CD4-positive, CD25-positive, alpha-beta regulatory T cell (primary cell): ENCODE data around the gene RUNX1. TPM values are rescaled to one million over a fixed set of nuclear protein-coding genes. Genes with fewer than 3 reads are reported as not detected.

Source experiments
- ATAC-seq, 2 donors: fragments of 150-1000 bp; cut with Tn5 transposase; one replicate each; pipeline ENCODE4 v1.10.0; 2021; ENCODE audit warnings: low read depth in 2 of 2, moderate number of reproducible peaks in 2 of 2, moderate library complexity in 1 of 2
- DNase-seq, 3 donors: peaks; one replicate each; pipeline versions ENCODE4 v3.0.0 to v3.0.0-alpha.2; 2012 to 2022; ENCODE audit warnings: mixed read lengths in 1 of 3
- H3K27ac ChIP-seq: one replicate; pipeline ENCODE4 v1.7.0; 2013; ENCODE audit warnings: mild to moderate bottlenecking, low read length; ENCODE audit not compliant: insufficient read depth, poor library complexity, severe bottlenecking
- H3K27me3 ChIP-seq: one replicate; pipeline ENCODE4 v1.7.0; 2013; ENCODE audit warnings: low read length; ENCODE audit not compliant: control insufficient read depth, insufficient read depth
- H3K36me3 ChIP-seq: one replicate; pipeline ENCODE4 v1.7.0; 2013; ENCODE audit warnings: mild to moderate bottlenecking, low read length, moderate library complexity; ENCODE audit not compliant: control insufficient read depth, insufficient read depth
- H3K4me1 ChIP-seq: 2 replicates; pipeline ENCODE4 v1.7.0; 2013; ENCODE audit warnings: mild to moderate bottlenecking, low read length; ENCODE audit not compliant: insufficient read depth, control insufficient read depth, poor library complexity, severe bottlenecking
- H3K4me3 ChIP-seq: one replicate; pipeline ENCODE4 v1.7.0; 2013; ENCODE audit warnings: low read depth, mild to moderate bottlenecking, low read length, moderate library complexity
- H3K9me3 ChIP-seq, 2 experiments: 1 replicate in 1 of 2; 2 replicates in 1 of 2; pipeline ENCODE4 v1.7.0; 2013; ENCODE audit warnings: low read length in 2 of 2, mild to moderate bottlenecking in 1 of 2, moderate library complexity in 1 of 2; ENCODE audit not compliant: control insufficient read depth in 2 of 2
- H3K27ac Mint-ChIP-seq, 3 donors: one replicate each; pipeline ENCODE4 v1.8.0; 2020 to 2022; ENCODE audit warnings: mild to moderate bottlenecking in 3 of 3, mixed read lengths in 3 of 3, moderate library complexity in 2 of 3
- H3K27me3 Mint-ChIP-seq: one replicate; pipeline ENCODE4 v1.8.0; 2022; ENCODE audit warnings: mild to moderate bottlenecking, mixed read lengths
- H3K36me3 Mint-ChIP-seq: one replicate; pipeline ENCODE4 v1.8.0; 2020; ENCODE audit warnings: mixed read lengths
- H3K4me1 Mint-ChIP-seq, 4 donors: one replicate each; pipeline ENCODE4 v1.8.0; 2020 to 2022; ENCODE audit warnings: mixed read lengths in 4 of 4, mild to moderate bottlenecking in 1 of 4
- H3K4me3 Mint-ChIP-seq, 4 donors: one replicate each; pipeline ENCODE4 v1.8.0; 2020 to 2022; ENCODE audit warnings: mild to moderate bottlenecking in 4 of 4, mixed read lengths in 4 of 4, moderate library complexity in 3 of 4
- H3K9me3 Mint-ChIP-seq, 7 donors: one replicate each; pipeline ENCODE4 v1.8.0; 2020 to 2022; ENCODE audit warnings: mixed read lengths in 7 of 7, mild to moderate bottlenecking in 3 of 7, moderate library complexity in 2 of 7
- polyA plus RNA-seq, 4 donors: library from polyadenylated mRNA; unstranded; fragments of 300-500 nt; fragmentation: Illumina TruSeq; gene quantifications; one replicate each; pipeline ENCODE4 v1.2.3, GENCODE V29; 2021
- total RNA-seq: library from RNA; stranded (reverse); gene quantifications from one replicate; pipeline ENCODE4 v1.2.3, GENCODE V29; 2022

The RUNX1 gene
- total and polyA plus RNA-seq, 5 donors from 2014 or later = 14.2 to 133 (median 21.4) TPM

DNA sequence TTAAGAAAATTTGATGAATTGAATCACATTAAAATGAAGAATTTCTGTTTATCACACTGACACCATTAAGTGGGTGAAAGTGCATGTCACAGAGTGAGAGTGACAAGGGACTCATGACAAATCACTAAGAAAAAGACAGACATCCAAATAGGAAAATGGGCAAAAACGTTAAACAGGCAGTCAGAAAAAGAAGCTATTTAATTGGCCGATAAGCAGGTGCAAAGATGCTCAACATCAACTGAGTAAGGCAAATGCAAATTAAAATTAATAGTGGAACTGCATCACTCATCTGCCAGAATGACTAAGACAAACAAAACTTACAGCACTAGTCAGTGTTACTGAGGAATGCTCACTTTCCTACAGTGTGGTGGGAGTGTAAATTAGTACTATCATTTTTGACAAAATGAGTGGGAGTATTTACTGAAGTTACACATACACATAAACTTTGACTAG, 39.2 kb upstream of the RUNX1 start:
- H3K27ac ChIP-seq = no peak overlapping the region
- H3K27me3 ChIP-seq = peaks cover 5% of the 10 kb centered on the region
- no peaks in the 10 kb centered on the region for H3K9me3 ChIP-seq
- DNase-seq (peak in 1 of 3 donors; percentile 8), ATAC-seq (no peak)
- peaks cover 0 to 3% (median 0%) of the 10 kb centered on the region in 7 donors for H3K9me3 Mint-ChIP-seq
- peaks cover 12% of the 10 kb centered on the region for H3K27me3 Mint-ChIP-seq
- no peaks in the 10 kb centered on the region for H3K36me3 ChIP-seq
- H3K4me3 Mint-ChIP-seq = no peak overlapping the region
- H3K36me3 Mint-ChIP-seq = peaks cover 7% of the 10 kb centered on the region
- no peak overlapping the region for H3K4me3 ChIP-seq
- H3K4me1 ChIP-seq = no peaks in the 10 kb centered on the region
- H3K27ac Mint-ChIP-seq = no peak overlapping the region
- H3K4me1 Mint-ChIP-seq = peaks cover 0 to 2% (median 0%) of the 10 kb centered on the region in 4 donors

- no peaks in the 10 kb centered on the region for H3K9me3 ChIP-seq
- H3K4me3 Mint-ChIP-seq = no peak overlapping the region
- no peak for DNase-seq
- no peak for ATAC-seq
- H3K27ac ChIP-seq = no peak overlapping the region
- H3K36me3 Mint-ChIP-seq = peaks cover 7% of the 10 kb centered on the region
- no peaks in the 10 kb centered on the region for H3K4me1 ChIP-seq
- H3K27ac Mint-ChIP-seq = no peak overlapping the region
- no peaks in the 10 kb centered on the region for H3K36me3 ChIP-seq
- H3K4me3 ChIP-seq = no peak overlapping the region
- H3K4me1 Mint-ChIP-seq = peaks cover 0 to 2% (median 0%) of the 10 kb centered on the region in 4 donors
- no peaks in the 10 kb centered on the region for H3K27me3 ChIP-seq
- peaks cover 22% of the 10 kb centered on the region for H3K27me3 Mint-ChIP-seq
- H3K9me3 Mint-ChIP-seq = peaks cover 0 to 3% (median 0%) of the 10 kb centered on the region in 7 donors
These were observed 37.3 kb upstream of the RUNX1 start for GRCh38 chr21:35086357-35086756.

GRCh38 chr21:35084869-35085268, 35.8 kb upstream of the RUNX1 start:
- Mint-ChIP-seq H3K27me3 (peaks cover 22% of the 10 kb centered on the region), H3K4me1 (peaks cover 0 to 1% (median 0%) of the 10 kb centered on the region in 4 donors), H3K27ac (no peak overlapping the region), H3K9me3 (peaks cover 0 to 3% (median 0%) of the 10 kb centered on the region in 7 donors), H3K4me3 (no peak overlapping the region), H3K36me3 (peaks cover 4% of the 10 kb centered on the region)
- no peaks in the 10 kb centered on the region for H3K4me1 ChIP-seq
- H3K27ac ChIP-seq = no peak overlapping the region
- H3K27me3 ChIP-seq = peaks cover 3% of the 10 kb centered on the region
- DNase-seq (no peak), ATAC-seq (no peak)
- H3K36me3 ChIP-seq = no peaks in the 10 kb centered on the region
- H3K4me3 ChIP-seq = no peak overlapping the region
- no peaks in the 10 kb centered on the region for H3K9me3 ChIP-seq

DNA sequence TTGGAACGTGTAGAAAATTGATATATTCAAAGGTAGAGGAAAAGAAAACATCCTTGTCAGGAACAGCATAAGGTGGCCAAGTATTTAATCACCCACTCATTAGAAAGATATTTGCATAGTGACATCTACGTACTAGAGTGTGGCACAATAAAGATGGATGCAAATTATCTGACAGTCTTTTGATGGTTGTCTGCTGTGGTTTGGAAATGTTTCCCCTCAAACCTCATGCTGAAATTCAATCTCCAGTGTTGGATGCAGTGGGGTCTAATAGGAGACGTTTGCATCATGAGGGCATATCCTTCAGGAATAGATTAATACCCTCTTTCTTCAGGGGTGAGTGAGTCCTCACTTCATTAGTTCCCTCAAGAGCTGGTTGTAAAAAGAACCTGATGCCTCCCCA, 34.1 kb upstream of the RUNX1 start:
- no peak for DNase-seq
- peaks cover 0 to 3% (median 0%) of the 10 kb centered on the region in 7 donors for H3K9me3 Mint-ChIP-seq
- H3K27me3 Mint-ChIP-seq = peaks cover 16% of the 10 kb centered on the region
- no peaks in the 10 kb centered on the region for H3K4me1 Mint-ChIP-seq
- H3K36me3 Mint-ChIP-seq = peaks cover 4% of the 10 kb centered on the region
- H3K4me3 Mint-ChIP-seq = no peak overlapping the region
- H3K4me1 ChIP-seq = no peaks in the 10 kb centered on the region
- H3K27me3 ChIP-seq = peaks cover 3% of the 10 kb centered on the region
- ATAC-seq = no peak
- H3K9me3 ChIP-seq = no peaks in the 10 kb centered on the region
- H3K27ac Mint-ChIP-seq = no peak overlapping the region
- H3K27ac ChIP-seq = no peak overlapping the region
- H3K4me3 ChIP-seq = no peak overlapping the region
- no peaks in the 10 kb centered on the region for H3K36me3 ChIP-seq

DNA sequence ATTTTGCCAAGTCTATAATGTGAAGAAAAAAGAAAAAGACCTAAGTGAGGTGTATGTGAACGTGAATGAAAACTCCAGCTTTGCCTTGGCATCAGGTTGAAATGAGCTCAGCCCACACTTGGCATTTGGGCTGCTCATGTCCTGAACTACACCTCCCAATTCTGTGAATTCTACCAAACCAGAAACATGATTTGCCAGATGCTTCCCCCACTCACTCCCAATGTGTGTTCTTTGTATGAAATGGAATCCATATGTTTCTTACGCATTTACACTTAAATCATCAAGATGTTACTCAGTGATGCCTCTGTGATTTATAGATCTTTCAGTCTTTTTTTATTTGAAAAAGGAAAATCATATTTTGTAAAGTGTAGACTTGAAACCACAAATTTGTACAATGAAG, 32.8 kb upstream of the RUNX1 start:
- Histone ChIP-seq H3K9me3 (no peaks in the 10 kb centered on the region), H3K4me1 (no peaks in the 10 kb centered on the region), H3K27me3 (peaks cover 3% of the 10 kb centered on the region), H3K36me3 (no peaks in the 10 kb centered on the region), H3K4me3 (no peak overlapping the region), H3K27ac (no peak overlapping the region)
- H3K4me3 Mint-ChIP-seq = no peak overlapping the region
- H3K4me1 Mint-ChIP-seq = no peaks in the 10 kb centered on the region
- peaks cover 10% of the 10 kb centered on the region for H3K27me3 Mint-ChIP-seq
- no peak overlapping the region for H3K27ac Mint-ChIP-seq
- no peak for ATAC-seq
- H3K9me3 Mint-ChIP-seq = peaks cover 0 to 3% (median 0%) of the 10 kb centered on the region in 7 donors
- no peak for DNase-seq
- H3K36me3 Mint-ChIP-seq = peaks cover 4% of the 10 kb centered on the region

GRCh38 chr21:35079181-35079580, 30.1 kb upstream of the RUNX1 start:
- no peak overlapping the region for H3K27ac ChIP-seq
- Mint-ChIP-seq H3K36me3 (peaks cover 4% of the 10 kb centered on the region), H3K27ac (no peak overlapping the region), H3K4me3 (no peak overlapping the region), H3K9me3 (peaks cover 0 to 5% (median 2%) of the 10 kb centered on the region in 7 donors), H3K27me3 (peaks cover 10% of the 10 kb centered on the region), H3K4me1 (no peaks in the 10 kb centered on the region)
- H3K4me1 ChIP-seq = no peaks in the 10 kb centered on the region
- DNase-seq (no peak), ATAC-seq (no peak)
- no peaks in the 10 kb centered on the region for H3K9me3 ChIP-seq
- peaks cover 3% of the 10 kb centered on the region for H3K27me3 ChIP-seq
- no peak overlapping the region for H3K4me3 ChIP-seq
- H3K36me3 ChIP-seq = no peaks in the 10 kb centered on the region

- Mint-ChIP-seq H3K36me3 (no peaks in the 10 kb centered on the region), H3K27ac (no peak overlapping the region), H3K9me3 (peaks cover 0 to 8% (median 0%) of the 10 kb centered on the region in 7 donors), H3K4me3 (no peak overlapping the region), H3K27me3 (peaks cover 10% of the 10 kb centered on the region), H3K4me1 (no peaks in the 10 kb centered on the region)
- ATAC-seq = no peak
- H3K36me3 ChIP-seq = no peaks in the 10 kb centered on the region
- H3K9me3 ChIP-seq = no peaks in the 10 kb centered on the region
- no peak for DNase-seq
- H3K4me1 ChIP-seq = no peaks in the 10 kb centered on the region
- H3K4me3 ChIP-seq = no peak overlapping the region
- H3K27ac ChIP-seq = no peak overlapping the region
- peaks cover 3% of the 10 kb centered on the region for H3K27me3 ChIP-seq
These were observed 28.9 kb upstream of the RUNX1 start for GRCh38 chr21:35077975-35078374.

DNA sequence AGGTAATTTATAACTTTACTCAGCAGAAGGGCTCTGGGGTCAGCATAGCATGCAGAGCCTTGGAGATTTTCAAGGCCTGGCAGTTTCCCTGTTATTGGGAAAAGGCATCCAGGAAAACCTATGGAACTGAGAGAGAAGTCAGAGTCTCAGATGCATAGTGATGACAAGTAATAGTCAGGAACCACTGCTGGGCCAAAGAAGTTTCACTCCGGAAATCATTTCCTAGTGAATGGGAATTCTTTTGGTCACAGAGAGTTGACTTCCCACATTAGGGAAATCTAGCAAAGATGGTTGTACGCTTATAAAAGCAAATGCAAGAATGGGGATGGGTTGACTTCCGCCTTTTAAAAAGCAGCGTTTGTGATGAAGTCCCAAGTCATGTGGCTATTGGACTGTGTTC, 28.4 kb upstream of the RUNX1 start:
- H3K4me3 ChIP-seq = no peak overlapping the region
- Mint-ChIP-seq H3K9me3 (peaks cover 0 to 8% (median 0%) of the 10 kb centered on the region in 7 donors), H3K36me3 (no peaks in the 10 kb centered on the region), H3K27me3 (peaks cover 10% of the 10 kb centered on the region), H3K4me1 (no peaks in the 10 kb centered on the region), H3K27ac (no peak overlapping the region), H3K4me3 (no peak overlapping the region)
- no peaks in the 10 kb centered on the region for H3K4me1 ChIP-seq
- peaks cover 3% of the 10 kb centered on the region for H3K27me3 ChIP-seq
- H3K36me3 ChIP-seq = no peaks in the 10 kb centered on the region
- DNase-seq = no peak
- no peak overlapping the region for H3K27ac ChIP-seq
- no peak for ATAC-seq
- no peaks in the 10 kb centered on the region for H3K9me3 ChIP-seq
